HepG2 (cell line): ENCODE results near the gene BMP2. TPM values are rescaled to one million over a fixed set of nuclear protein-coding genes. Genes with fewer than 3 reads are reported as not detected.

ENCODE experiments used
- ATAC-seq: fragments of 200-7000 bp; cut with Tn5 transposase; 3 replicates; pipeline ENCODE4 v1.9.1; 2020; ENCODE audit warnings: mild to moderate bottlenecking, moderate library complexity
- BruUV-seq: library from RNA; stranded (reverse); fragments of 400-500 nt; replicated peaks from 2 replicates; lab custom pipeline; 2021; lab: Mats Ljungman, UMichigan
- CTCF ChIA-PET: fragments of 300-600 bp; formaldehyde crosslinking; extraction: SDS; loops from one replicate; lab custom pipeline; 2021; ENCODE audit warnings: low total read pairs, inconsistent platforms, low intra/inter-chr PET ratio; lab: Yijun Ruan, JAX
- POLR2A ChIA-PET: fragments of 350-600 bp; sonication (Branson Sonifier 250); formaldehyde crosslinking; loops from one replicate; lab custom pipeline; 2020; ENCODE audit warnings: antibody characterized with exemption, inconsistent platforms; lab: Yijun Ruan, JAX
- DNase-seq: peaks from one replicate; pipeline ENCODE4 v3.0.0-alpha.2; 2015; ENCODE audit warnings: low spot score
- FAIRE-seq: peaks from 3 replicates; lab custom pipeline; 2011; peaks lifted over from hg19 to GRCh38; lab: Jason Lieb, UNC
- H2AFZ ChIP-seq: one replicate; pipeline ENCODE4 v1.6.1; 2011; ENCODE audit warnings: low read length, inconsistent platforms
- H3K27ac ChIP-seq: fragments of 300-600 bp; 3 replicates; pipeline ENCODE4 v1.8.0; 2011; ENCODE audit warnings: mixed run types, mild to moderate bottlenecking, mixed read lengths, low read length, inconsistent platforms; ENCODE audit not compliant: insufficient read depth; ENCODE audit errors: extremely low read length
- H3K27me3 ChIP-seq, 2 experiments: fragments of 200-600 bp in 1 of 2; 2 replicates in 1 of 2; 3 replicates in 1 of 2; pipeline versions ENCODE4 v1.6.0 to v1.8.0; 2011; ENCODE audit warnings: low read length in 2 of 2, mild to moderate bottlenecking in 2 of 2, moderate library complexity in 2 of 2, inconsistent platforms in 1 of 2; ENCODE audit not compliant: insufficient read depth in 2 of 2, control insufficient read depth in 1 of 2
- H3K36me3 ChIP-seq, 2 experiments: fragments of 200-600 bp in 1 of 2; replicated peaks in 1 of 2; 2 replicates in 1 of 2; 3 replicates in 1 of 2; pipeline versions ENCODE4 v1.5.1 to v1.8.0; 2011; ENCODE audit warnings: low read length in 2 of 2, inconsistent platforms in 1 of 2; ENCODE audit not compliant: insufficient read depth in 2 of 2, control insufficient read depth in 1 of 2
- H3K4me1 ChIP-seq: 2 replicates; pipeline ENCODE4 v1.5.1; 2012; ENCODE audit warnings: low read length, inconsistent platforms; ENCODE audit not compliant: insufficient read depth
- H3K4me2 ChIP-seq: 2 replicates; pipeline ENCODE4 v1.6.0; 2011; ENCODE audit warnings: low read depth, low read length, inconsistent platforms
- H3K4me3 ChIP-seq, 3 experiments: fragments of 200-600 bp in 1 of 3; sonication (generic), shearing (Covaris generic) in 1 of 3; replicated peaks in 1 of 3; 2 replicates each; pipeline ENCODE4 v1.5.1; 2011 to 2016; ENCODE audit warnings: low read length in 3 of 3, inconsistent platforms in 2 of 3, low read depth in 2 of 3, mild to moderate bottlenecking in 2 of 3, control low read depth in 1 of 3, mixed read lengths in 1 of 3; ENCODE audit not compliant: insufficient read depth in 1 of 3
- H3K79me2 ChIP-seq: one replicate; pipeline ENCODE4 v1.6.1; 2011; ENCODE audit warnings: low read length, inconsistent platforms; ENCODE audit not compliant: insufficient read depth
- H3K9ac ChIP-seq: 2 replicates; pipeline ENCODE4 v1.6.0; 2011; ENCODE audit warnings: mild to moderate bottlenecking, low read depth, low read length, inconsistent platforms; ENCODE audit not compliant: insufficient read depth
- H3K9me3 ChIP-seq: 2 replicates; pipeline ENCODE4 v1.5.1; 2012; ENCODE audit warnings: mild to moderate bottlenecking, low read length
- H4K20me1 ChIP-seq: 2 replicates; pipeline ENCODE4 v1.6.0; 2011; ENCODE audit warnings: inconsistent platforms, mild to moderate bottlenecking, low read length, moderate library complexity; ENCODE audit not compliant: insufficient read depth
- AGO2 ChIP-seq: fragments of 200-400 bp; formaldehyde crosslinking; optimal IDR thresholded peaks from 2 replicates; pipeline ENCODE3; 2017; ENCODE audit warnings: mild to moderate bottlenecking, low read depth, low read length, moderate library complexity
- CREM ChIP-seq, 2 experiments: sonication (generic) in 1 of 2; formaldehyde crosslinking in 1 of 2; IDR thresholded peaks; 2 replicates each; pipeline versions ENCODE4 v1.4.0 to v1.6.1; 2016 to 2020; ENCODE audit warnings: antibody characterized with exemption in 1 of 2, mild to moderate bottlenecking in 1 of 2, missing genetic modification reagents in 1 of 2
- DZIP1 ChIP-seq: sonication (generic); formaldehyde crosslinking; IDR thresholded peaks from 2 replicates; pipeline ENCODE4 v1.5.0; 2020; ENCODE audit warnings: mild to moderate bottlenecking, missing genetic modification reagents
- GATAD1 ChIP-seq: IDR thresholded peaks from 2 replicates; pipeline ENCODE4 v1.6.1; 2016; ENCODE audit warnings: missing genetic modification reagents, missing compliant biosample characterization
- HDAC6 ChIP-seq: fragments of 200-600 bp; sonication (generic); IDR thresholded peaks from 2 replicates; pipeline ENCODE4 v1.7.0; 2017; ENCODE audit warnings: mild to moderate bottlenecking, antibody characterized with exemption, low read length, low read depth
- KLF9 ChIP-seq: IDR thresholded peaks from 2 replicates; pipeline ENCODE4 v1.6.1; 2016; ENCODE audit warnings: low read depth
- PRMT3 ChIP-seq: sonication (generic); formaldehyde crosslinking; IDR thresholded peaks from 2 replicates; pipeline ENCODE4 v1.8.1; 2022; ENCODE audit warnings: low read depth, mild to moderate bottlenecking, moderate library complexity, missing genetic modification reagents, borderline replicate concordance
- RFXANK ChIP-seq: IDR thresholded peaks from 2 replicates; pipeline ENCODE4 v1.6.1; 2016
- SCMH1 ChIP-seq: sonication (generic); formaldehyde crosslinking; IDR thresholded peaks from 2 replicates; pipeline ENCODE4 v1.9.0; 2021; ENCODE audit warnings: missing genetic modification reagents, mild to moderate bottlenecking, borderline replicate concordance
- SMAD1 ChIP-seq: sonication (generic); formaldehyde crosslinking; IDR thresholded peaks from 2 replicates; pipeline ENCODE4 v1.4.0; 2020; ENCODE audit warnings: missing genetic modification reagents, low read depth, mild to moderate bottlenecking, borderline replicate concordance
- TRIM24 ChIP-seq: sonication (generic); formaldehyde crosslinking; IDR thresholded peaks from 2 replicates; pipeline ENCODE4 v1.8.0; 2022; ENCODE audit warnings: mild to moderate bottlenecking, missing genetic modification reagents
- ZFP36L1 ChIP-seq: sonication (generic); formaldehyde crosslinking; IDR thresholded peaks from 2 replicates; pipeline ENCODE4 v1.8.0; 2022; ENCODE audit warnings: mild to moderate bottlenecking, missing genetic modification reagents, moderate library complexity
- ZNF607 ChIP-seq: sonication (generic); formaldehyde crosslinking; IDR thresholded peaks from 2 replicates; pipeline ENCODE4 v1.5.1; 2020; ENCODE audit warnings: missing genetic modification reagents, mild to moderate bottlenecking, borderline replicate concordance
- ZSCAN30 ChIP-seq: sonication (generic); formaldehyde crosslinking; IDR thresholded peaks from 2 replicates; pipeline ENCODE4 v1.5.0; 2020; ENCODE audit warnings: mild to moderate bottlenecking, missing genetic modification reagents
- WGBS: methylation state at CpG from one replicate; pipeline ENCODE4 v1.1.6; 2017; ENCODE audit warnings: low lambda C conversion rate; 5-methylcytosine and 5-hydroxymethylcytosine counted together
- in situ Hi-C: cut with HindIII; loops from 2 replicates; pipeline ENCODE4 v1.10.0; 2017; ENCODE audit warnings: low pct_unique_long_range_greater_than_20kb; ENCODE audit not compliant: extremely low pct_ligation_motif_present
- intact Hi-C: fragments of 100-400 bp; cut with micrococcal nuclease; formaldehyde crosslinking; loops from one replicate; pipeline ENCODE4 v1.10.0; 2022; ENCODE audit not compliant: unreplicated experiment
- polyA plus RNA-seq, 8 experiments: library from polyadenylated mRNA; depleted of rRNA in 3 of 8; stranded (reverse) in 7 of 8; unstranded in 1 of 8; fragments of >200 nt; fragmentation: Illumina TruSeq in 4 of 8; extraction: Trizol in 4 of 8; gene quantifications; 2 replicates each; pipeline versions ENCODE4 v1.2.1 to v1.2.3, GENCODE V29; 2011 to 2016; ENCODE audit warnings: low read depth in 4 of 8, missing spikeins in 1 of 8, mixed read lengths in 1 of 8; ENCODE audit not compliant: insufficient read depth in 1 of 8
- total RNA-seq, 5 experiments: library from RNA; depleted of rRNA; stranded (reverse); fragments of >200 nt; fragmentation: Illumina TruSeq; extraction: Trizol; gene quantifications; 2 replicates each; pipeline ENCODE4 v1.2.3, GENCODE V29; 2016; ENCODE audit warnings: low read depth in 1 of 5
- TF ChIP-seq, protein P1 (sequence below): sonication (generic); formaldehyde crosslinking; IDR thresholded peaks from 2 replicates; pipeline ENCODE4 v1.8.0; 2022; ENCODE audit warnings: missing genetic modification reagents, mild to moderate bottlenecking, borderline replicate concordance
- TF ChIP-seq, protein P2 (sequence below): sonication (generic); formaldehyde crosslinking; IDR thresholded peaks from 2 replicates; pipeline ENCODE4 v1.8.1; 2023; ENCODE audit warnings: mild to moderate bottlenecking, missing genetic modification reagents
- TF ChIP-seq, protein P3 (sequence below): sonication (generic); formaldehyde crosslinking; IDR thresholded peaks from 2 replicates; pipeline ENCODE4 v1.5.1; 2020; ENCODE audit warnings: missing genetic modification reagents, mild to moderate bottlenecking, borderline replicate concordance

BMP2 gene
- total and polyA plus RNA-seq, 2 of the 13 experiments (the other 11 are each of a cell fraction or from before 2014, with no cell fraction given) = 0.02 to 0.03 TPM

GRCh38 chr20:6784767-6785166 is 17.3 kb downstream of the BMP2 start (continued):
- TF ChIP-seq DZIP1 (no peak), ZNF607 (CRISPR knock-in tag) (no peak), AGO2 (no peak)
- TF ChIP-seq, protein P1, sequence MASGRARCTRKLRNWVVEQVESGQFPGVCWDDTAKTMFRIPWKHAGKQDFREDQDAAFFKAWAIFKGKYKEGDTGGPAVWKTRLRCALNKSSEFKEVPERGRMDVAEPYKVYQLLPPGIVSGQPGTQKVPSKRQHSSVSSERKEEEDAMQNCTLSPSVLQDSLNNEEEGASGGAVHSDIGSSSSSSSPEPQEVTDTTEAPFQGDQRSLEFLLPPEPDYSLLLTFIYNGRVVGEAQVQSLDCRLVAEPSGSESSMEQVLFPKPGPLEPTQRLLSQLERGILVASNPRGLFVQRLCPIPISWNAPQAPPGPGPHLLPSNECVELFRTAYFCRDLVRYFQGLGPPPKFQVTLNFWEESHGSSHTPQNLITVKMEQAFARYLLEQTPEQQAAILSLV (CRISPR knock-in tag) = no peak

- no TSS peak for BruUV-seq
- Histone ChIP-seq H3K4me1 (no peaks in the 10 kb centered on the region), H3K4me2 (no peak overlapping the region), H4K20me1 (no peaks in the 10 kb centered on the region), H3K79me2 (no peaks in the 10 kb centered on the region), H3K9ac (no peak overlapping the region), H3K4me3 (no peak overlapping the region), H3K27ac (no peak overlapping the region), H2AFZ (no peak overlapping the region), H3K27me3 (no peaks in the 10 kb centered on the region; a peak in 3 of 5 replicates), H3K36me3 (no peaks in the 10 kb centered on the region), H3K9me3 (no peaks in the 10 kb centered on the region)
- in situ Hi-C loops (no loop called here), intact Hi-C loops (no loop called here)
- POLR2A ChIA-PET = no interaction called here
- DNase-seq (no peak), FAIRE-seq (no peak), ATAC-seq (no peak)
- CTCF ChIA-PET = no interaction called here
- WGBS = 19% methylated on average over 2 of the region's 2 CpGs
- no peak for TF ChIP-seq RFXANK (CRISPR knock-in tag)
- TF ChIP-seq ZSCAN30 (CRISPR knock-in tag) = no peak
- TF ChIP-seq, protein P2, sequence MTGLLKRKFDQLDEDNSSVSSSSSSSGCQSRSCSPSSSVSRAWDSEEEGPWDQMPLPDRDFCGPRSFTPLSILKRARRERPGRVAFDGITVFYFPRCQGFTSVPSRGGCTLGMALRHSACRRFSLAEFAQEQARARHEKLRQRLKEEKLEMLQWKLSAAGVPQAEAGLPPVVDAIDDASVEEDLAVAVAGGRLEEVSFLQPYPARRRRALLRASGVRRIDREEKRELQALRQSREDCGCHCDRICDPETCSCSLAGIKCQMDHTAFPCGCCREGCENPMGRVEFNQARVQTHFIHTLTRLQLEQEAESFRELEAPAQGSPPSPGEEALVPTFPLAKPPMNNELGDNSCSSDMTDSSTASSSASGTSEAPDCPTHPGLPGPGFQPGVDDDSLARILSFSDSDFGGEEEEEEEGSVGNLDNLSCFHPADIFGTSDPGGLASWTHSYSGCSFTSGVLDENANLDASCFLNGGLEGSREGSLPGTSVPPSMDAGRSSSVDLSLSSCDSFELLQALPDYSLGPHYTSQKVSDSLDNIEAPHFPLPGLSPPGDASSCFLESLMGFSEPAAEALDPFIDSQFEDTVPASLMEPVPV (CRISPR knock-in tag) = no peak
- TF ChIP-seq SMAD1 (CRISPR knock-in tag) = no peak
- no peak for TF ChIP-seq HDAC6
- TF ChIP-seq PRMT3 (CRISPR knock-in tag) = no peak
- no peak for TF ChIP-seq CREM (IDR thresholded peaks at IDR 0.05)
- no peak for TF ChIP-seq CREM (CRISPR knock-in tag; IDR thresholded peaks at IDR 0.05)
- no peak for TF ChIP-seq ZFP36L1 (CRISPR knock-in tag)
- TF ChIP-seq, protein P3, sequence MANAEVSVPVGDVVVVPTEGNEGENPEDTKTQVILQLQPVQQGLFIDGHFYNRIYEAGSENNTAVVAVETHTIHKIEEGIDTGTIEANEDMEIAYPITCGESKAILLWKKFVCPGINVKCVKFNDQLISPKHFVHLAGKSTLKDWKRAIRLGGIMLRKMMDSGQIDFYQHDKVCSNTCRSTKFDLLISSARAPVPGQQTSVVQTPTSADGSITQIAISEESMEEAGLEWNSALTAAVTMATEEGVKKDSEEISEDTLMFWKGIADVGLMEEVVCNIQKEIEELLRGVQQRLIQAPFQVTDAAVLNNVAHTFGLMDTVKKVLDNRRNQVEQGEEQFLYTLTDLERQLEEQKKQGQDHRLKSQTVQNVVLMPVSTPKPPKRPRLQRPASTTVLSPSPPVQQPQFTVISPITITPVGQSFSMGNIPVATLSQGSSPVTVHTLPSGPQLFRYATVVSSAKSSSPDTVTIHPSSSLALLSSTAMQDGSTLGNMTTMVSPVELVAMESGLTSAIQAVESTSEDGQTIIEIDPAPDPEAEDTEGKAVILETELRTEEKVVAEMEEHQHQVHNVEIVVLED (CRISPR knock-in tag) = no peak
- no peak for TF ChIP-seq TRIM24 (CRISPR knock-in tag)
- TF ChIP-seq KLF9 (CRISPR knock-in tag) = no peak
- no peak for TF ChIP-seq SCMH1
- TF ChIP-seq GATAD1 (CRISPR knock-in tag) = no peak
Measured at GRCh38 chr20:6786548-6786947, 19.1 kb downstream of the BMP2 start.
